SK-N-SH (cell line): Measurements from ENCODE around the gene PLCH1.

Experiments
- EP300 ChIP-seq, 2 experiments: IDR thresholded peaks; 2 replicates each; pipeline versions ENCODE4 v1.4.0 to v1.6.1; 2012; ENCODE audit warnings: borderline replicate concordance in 1 of 2, low read depth in 1 of 2, low read length in 1 of 2
- MXI1 ChIP-seq: IDR thresholded peaks from 2 replicates; pipeline ENCODE4 v1.6.1; 2012; ENCODE audit warnings: mild to moderate bottlenecking, low read depth, low read length, improper control_type of control experiment
- NFIC ChIP-seq: IDR thresholded peaks from 2 replicates; pipeline ENCODE4 v1.4.0; 2012; ENCODE audit warnings: borderline replicate concordance
- RAD21 ChIP-seq: IDR thresholded peaks from 2 replicates; pipeline ENCODE4 v1.6.1; 2012; ENCODE audit warnings: mild to moderate bottlenecking, low read length
- RCOR1 ChIP-seq: fragments of 150-350 bp; IDR thresholded peaks from 2 replicates; pipeline ENCODE4 v1.6.1; 2017; ENCODE audit warnings: antibody characterized with exemption, low read length
- TEAD4 ChIP-seq: IDR thresholded peaks from 2 replicates; pipeline ENCODE4 v1.4.0; 2012; ENCODE audit warnings: mild to moderate bottlenecking, borderline replicate concordance; ENCODE audit not compliant: insufficient read depth
- TF ChIP-seq, protein P1 (sequence below): fragments of 200-600 bp; sonication (generic); IDR thresholded peaks from 2 replicates; pipeline ENCODE4 v1.6.1; 2017; ENCODE audit warnings: antibody characterized with exemption, mild to moderate bottlenecking, moderate library complexity
- TF ChIP-seq, protein P2 (sequence below): fragments of 150-350 bp; IDR thresholded peaks from 2 replicates; pipeline ENCODE4 v1.6.1; 2017; ENCODE audit warnings: antibody characterized with exemption, low read length, low read depth, borderline replicate concordance

DNA sequence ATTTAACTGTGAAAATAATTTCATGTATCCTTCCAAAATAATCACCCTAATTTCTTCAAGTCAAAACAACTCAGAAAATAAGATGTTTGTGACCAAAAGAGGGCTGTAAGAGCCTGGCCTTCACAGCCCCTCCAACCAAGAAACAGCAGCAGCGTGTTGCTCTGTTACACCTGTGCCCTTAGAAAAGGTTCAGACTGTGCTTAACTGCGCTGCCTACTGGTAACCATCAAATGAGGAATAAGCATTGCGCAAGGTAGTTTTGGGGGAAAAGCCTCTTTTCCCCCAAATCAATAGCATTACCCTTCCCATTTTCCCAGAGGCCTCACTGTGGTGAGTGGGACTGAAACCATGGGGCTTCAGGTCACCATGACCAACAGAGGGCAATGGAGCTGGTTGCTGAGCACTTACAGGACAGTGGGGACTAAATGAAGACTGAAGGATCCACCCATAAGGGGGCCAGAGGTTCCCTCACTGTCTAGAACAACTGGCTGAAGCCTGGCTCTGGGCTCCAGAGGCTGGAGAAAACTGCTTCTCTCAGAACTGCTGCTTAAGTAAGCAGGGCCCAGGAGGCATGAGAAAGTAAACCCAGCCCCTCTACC lies 110.7 kb downstream of the PLCH1 start:
- TF ChIP-seq NFIC (no peak), TEAD4 (no peak), RAD21 (no peak), MXI1 (no peak), RCOR1 (no peak), EP300 (IDR thresholded peaks at IDR 0.05; ENCODE audit: borderline replicate concordance in 1 of 2, low read depth in 1 of 2, low read length in 1 of 2) (no peak)
- TF ChIP-seq, protein P1, sequence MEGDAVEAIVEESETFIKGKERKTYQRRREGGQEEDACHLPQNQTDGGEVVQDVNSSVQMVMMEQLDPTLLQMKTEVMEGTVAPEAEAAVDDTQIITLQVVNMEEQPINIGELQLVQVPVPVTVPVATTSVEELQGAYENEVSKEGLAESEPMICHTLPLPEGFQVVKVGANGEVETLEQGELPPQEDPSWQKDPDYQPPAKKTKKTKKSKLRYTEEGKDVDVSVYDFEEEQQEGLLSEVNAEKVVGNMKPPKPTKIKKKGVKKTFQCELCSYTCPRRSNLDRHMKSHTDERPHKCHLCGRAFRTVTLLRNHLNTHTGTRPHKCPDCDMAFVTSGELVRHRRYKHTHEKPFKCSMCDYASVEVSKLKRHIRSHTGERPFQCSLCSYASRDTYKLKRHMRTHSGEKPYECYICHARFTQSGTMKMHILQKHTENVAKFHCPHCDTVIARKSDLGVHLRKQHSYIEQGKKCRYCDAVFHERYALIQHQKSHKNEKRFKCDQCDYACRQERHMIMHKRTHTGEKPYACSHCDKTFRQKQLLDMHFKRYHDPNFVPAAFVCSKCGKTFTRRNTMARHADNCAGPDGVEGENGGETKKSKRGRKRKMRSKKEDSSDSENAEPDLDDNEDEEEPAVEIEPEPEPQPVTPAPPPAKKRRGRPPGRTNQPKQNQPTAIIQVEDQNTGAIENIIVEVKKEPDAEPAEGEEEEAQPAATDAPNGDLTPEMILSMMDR: no peak
- TF ChIP-seq, protein P2, sequence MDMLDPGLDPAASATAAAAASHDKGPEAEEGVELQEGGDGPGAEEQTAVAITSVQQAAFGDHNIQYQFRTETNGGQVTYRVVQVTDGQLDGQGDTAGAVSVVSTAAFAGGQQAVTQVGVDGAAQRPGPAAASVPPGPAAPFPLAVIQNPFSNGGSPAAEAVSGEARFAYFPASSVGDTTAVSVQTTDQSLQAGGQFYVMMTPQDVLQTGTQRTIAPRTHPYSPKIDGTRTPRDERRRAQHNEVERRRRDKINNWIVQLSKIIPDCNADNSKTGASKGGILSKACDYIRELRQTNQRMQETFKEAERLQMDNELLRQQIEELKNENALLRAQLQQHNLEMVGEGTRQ: no peak
